IPS-18c (cell line): ENCODE results near the gene IL10.

Source experiments
- H3K4me3 ChIP-seq: 2 replicates; pipeline ENCODE4 v1.7.0; 2013; ENCODE audit warnings: low read depth, mild to moderate bottlenecking, low read length, moderate library complexity; ENCODE audit not compliant: insufficient read depth
- H3K9me3 ChIP-seq: one replicate; pipeline ENCODE4 v1.6.1; 2013; ENCODE audit warnings: mild to moderate bottlenecking, low read length, moderate library complexity; ENCODE audit not compliant: control insufficient read depth, insufficient read depth

Gene IL10

GRCh38 chr1:206751891-206752290, 20.4 kb downstream of the IL10 start:
- Histone ChIP-seq H3K4me3 (no peak overlapping the region), H3K9me3 (no peaks in the 10 kb centered on the region)

GRCh38 chr1:206748348-206749030, 23.8 kb downstream of the IL10 start:
- H3K9me3 ChIP-seq: no peaks in the 10 kb centered on the region
- H3K4me3 ChIP-seq: no peak overlapping the region

DNA sequence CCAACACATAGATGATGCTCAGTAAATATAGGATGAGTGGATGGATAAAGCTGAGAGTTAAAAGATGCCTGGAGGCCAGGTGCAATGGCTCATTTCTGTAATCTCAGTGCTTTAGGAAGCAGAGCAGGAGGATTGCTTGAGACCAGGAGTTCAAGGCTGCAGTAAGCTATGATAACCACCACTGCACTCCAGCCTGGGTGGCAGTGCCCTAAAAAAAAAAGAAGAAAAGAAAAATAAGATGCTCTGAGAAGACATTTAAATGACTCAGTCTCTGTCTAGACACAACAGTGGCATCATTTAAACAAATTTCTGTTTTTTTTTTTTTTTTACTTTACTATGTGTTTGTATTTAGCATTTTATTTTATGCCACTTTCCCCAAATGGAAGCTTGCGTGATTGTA, 27.0 kb downstream of the IL10 start:
- no peaks in the 10 kb centered on the region for H3K9me3 ChIP-seq
- H3K4me3 ChIP-seq: no peak overlapping the region

DNA sequence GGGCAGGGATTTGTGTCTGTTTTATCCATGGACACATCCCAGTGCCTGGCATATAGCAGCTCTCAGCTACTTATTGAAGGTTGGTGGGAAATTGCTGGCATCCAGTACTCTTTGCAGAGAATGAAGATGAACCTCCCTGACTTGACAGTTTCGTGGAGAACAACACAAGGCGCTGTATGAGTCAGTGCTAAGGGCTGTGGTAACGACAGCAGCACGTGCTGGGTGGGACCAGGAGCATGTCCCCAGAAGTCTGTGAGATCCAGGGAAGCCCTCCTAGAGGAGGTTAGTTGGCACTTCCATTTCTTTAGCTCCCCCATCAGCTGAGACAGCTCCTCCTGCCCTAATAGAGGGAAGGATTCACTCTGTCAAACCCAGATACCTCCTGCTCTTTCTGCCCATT, 27.6 kb downstream of the IL10 start:
- no peak overlapping the region for H3K4me3 ChIP-seq
- no peaks in the 10 kb centered on the region for H3K9me3 ChIP-seq

- Histone ChIP-seq H3K4me3 (no peak overlapping the region), H3K9me3 (no peaks in the 10 kb centered on the region)
Measured at GRCh38 chr1:206742719-206743383, 29.4 kb downstream of the IL10 start.

DNA sequence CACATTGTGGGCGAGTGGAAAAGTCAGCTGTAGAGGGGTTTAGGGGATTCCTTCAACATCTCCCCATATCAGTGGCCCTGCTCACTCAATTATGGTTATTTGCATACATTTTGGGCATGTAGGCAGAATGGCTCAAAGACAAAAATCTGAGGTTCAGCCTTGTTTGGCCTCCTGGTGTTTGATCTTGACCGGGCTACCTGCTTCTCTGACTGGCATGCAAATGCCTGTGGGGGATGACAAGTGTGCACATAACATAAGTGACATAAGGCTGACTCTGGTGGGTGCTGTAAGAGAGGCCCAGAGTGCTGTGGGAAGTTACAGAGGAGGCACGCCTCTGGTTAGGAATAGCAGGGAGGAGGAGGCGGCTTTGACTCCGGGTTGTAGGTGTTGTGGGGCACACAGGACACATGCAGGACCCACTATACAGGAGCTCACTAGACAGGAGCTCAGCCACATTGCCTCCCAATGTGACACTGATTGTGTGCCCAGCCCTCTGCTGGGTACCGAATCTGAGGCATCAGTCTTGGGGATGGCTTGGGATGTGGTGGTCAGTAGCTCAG, 31.1 kb downstream of the IL10 start:
- Histone ChIP-seq H3K9me3 (no peaks in the 10 kb centered on the region), H3K4me3 (no peak overlapping the region)

- H3K4me3 ChIP-seq: no peak overlapping the region
Measured at GRCh38 chr1:206739411-206740076, 32.8 kb downstream of the IL10 start.

DNA sequence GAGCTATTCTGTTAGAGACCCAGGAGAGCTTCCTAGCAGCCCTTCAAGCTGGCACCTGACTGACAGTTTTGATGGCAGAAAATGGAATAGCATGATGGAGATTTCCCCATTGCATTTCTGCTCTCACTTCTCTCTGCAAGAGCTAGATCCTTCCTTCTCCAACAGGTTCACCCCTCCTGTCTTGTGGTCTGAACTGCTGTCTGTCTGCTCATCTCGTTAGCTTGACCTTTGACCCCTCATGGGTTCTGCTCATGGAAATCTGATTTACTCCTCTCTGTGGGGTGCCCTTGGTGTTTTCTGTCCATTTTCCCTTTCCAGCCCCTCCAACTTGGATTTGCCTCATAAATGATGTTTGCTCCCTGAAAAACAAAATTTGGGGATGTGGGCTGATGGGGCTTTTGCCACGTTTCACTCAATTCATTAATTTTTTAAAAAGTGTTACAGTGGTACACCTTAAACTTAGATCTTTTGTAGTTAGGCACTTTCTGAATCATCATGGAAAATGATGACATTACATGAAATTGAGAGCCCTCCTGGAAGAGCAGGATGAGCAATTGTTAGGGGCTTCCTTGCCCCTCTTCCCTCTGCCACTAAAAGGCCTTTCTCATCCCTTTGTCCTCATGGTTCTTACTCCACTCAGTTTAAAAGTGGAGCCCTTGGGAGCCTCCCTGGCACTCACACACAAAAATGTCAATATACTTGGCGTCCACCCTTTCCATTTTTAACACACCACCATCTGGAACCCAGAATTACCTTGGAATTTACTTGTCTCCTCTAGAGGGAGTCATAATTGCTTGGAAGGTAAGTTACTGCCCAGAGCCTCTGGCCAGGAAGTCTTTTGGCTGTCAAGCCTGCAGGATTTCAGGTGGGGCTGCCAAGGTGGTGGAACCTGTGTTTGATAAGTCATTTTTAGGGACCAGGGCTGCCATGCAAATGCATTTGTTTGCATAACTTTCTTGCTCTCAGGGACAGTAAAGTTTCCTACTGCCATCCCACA, 33.6 kb downstream of the IL10 start:
- no peaks in the 10 kb centered on the region for H3K9me3 ChIP-seq
- no peak overlapping the region for H3K4me3 ChIP-seq

More at GRCh38 chr1:206739411-206740076, 32.8 kb downstream of the IL10 start:
- H3K9me3 ChIP-seq: no peaks in the 10 kb centered on the region

- H3K4me3 ChIP-seq: no peak overlapping the region
- H3K9me3 ChIP-seq: no peaks in the 10 kb centered on the region
Measured at GRCh38 chr1:206737729-206738201, 34.5 kb downstream of the IL10 start.

DNA sequence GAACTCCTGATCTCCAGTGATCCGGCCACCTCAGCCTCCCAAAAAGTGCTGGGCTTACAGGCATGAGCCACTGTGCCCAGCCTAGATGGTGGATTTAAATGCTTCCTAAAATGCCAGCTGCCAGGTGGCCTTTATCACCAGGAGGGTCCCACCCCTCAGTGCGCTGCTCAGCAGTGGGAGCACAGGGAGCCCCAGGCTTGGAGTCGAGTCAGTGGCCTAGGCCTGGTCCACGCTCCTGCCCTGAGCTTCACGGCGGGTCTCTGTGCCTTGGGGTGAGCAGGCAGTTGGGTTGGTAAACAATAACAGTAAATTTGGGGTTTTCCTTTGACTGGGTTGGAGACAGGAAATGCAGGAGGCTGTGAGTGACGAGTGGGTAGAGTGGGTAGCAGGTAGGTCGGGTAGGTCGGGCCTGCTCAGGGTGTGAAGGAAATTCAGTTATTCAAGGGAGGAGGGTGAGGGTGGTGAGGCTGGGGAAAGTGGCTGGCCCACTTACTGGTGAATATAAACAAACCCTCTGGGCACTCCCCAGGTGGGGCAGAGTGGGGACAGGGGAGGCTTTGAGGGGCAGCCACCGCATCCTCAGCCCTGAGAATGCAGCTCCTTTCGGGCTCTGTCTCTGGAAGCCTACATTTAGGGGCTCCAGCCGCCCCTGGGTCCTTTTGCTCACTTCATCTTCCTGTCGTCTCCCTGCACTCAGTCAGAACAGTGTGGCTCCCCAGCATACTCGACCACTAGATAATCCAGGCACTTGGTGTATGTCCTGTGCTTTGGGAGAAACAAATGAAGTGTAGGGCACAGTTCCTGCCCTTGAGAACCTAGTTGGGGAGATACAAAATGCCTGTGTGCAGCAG, 35.2 kb downstream of the IL10 start:
- no peak overlapping the region for H3K4me3 ChIP-seq
- no peaks in the 10 kb centered on the region for H3K9me3 ChIP-seq

DNA sequence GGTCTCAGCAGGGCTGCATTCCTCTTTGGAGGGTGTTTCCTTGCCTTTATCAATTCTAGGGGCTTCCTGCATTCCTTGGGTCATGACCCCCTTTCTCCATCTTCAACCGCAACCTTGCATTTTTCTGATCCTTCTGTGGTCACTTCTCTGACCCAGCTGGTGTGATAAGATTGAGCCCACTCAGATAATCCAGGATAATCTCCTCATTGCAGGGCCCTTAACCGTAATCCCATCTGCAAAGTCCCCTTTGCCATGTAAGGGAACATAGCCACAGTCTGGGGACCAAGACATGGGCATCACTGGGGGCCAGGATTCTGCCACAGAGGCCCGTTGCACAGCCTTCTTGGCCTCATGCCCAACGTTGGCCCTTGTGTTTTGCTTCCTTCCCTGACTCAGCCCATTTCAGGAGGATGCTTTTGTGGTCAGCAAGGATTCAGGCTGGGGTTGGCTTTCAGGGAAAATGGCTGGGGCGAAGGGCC, 36.7 kb downstream of the IL10 start:
- Histone ChIP-seq H3K9me3 (no peaks in the 10 kb centered on the region), H3K4me3 (no peak overlapping the region)

DNA sequence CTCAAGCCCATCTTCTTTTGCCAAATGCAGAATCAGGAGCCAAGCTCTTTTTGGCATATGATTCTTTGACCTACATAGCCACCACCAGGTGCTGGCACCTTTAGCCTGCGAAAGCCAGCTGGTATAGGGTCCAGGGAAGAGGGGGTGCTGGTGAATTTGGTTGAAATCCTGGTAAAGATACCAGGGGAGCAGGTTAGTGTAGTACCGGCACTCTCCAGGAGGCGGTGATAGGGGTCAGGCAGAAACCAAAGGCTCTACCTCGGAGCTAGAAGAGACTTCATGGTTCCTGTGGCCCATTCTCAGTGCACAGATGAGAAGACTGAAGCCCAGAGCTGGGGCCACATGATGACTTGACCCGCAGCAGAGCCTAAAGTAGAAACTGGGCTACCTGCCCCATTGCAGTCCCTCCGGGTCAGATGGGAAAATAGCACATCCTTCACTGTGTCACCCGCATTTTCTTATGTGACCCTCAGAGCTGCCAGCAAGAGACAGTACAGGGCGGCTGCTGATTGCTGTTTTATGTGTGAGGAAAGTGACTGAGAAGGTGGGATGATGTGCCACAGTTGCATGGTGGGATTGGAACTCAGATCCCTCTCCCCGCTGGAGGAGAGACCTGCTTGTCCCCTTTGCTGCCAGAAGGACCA, 37.7 kb downstream of the IL10 start:
- H3K4me3 ChIP-seq: no peak overlapping the region
- H3K9me3 ChIP-seq: no peaks in the 10 kb centered on the region

GRCh38 chr1:206732992-206733391, 39.3 kb downstream of the IL10 start:
- Histone ChIP-seq H3K9me3 (no peaks in the 10 kb centered on the region), H3K4me3 (no peak overlapping the region)

DNA sequence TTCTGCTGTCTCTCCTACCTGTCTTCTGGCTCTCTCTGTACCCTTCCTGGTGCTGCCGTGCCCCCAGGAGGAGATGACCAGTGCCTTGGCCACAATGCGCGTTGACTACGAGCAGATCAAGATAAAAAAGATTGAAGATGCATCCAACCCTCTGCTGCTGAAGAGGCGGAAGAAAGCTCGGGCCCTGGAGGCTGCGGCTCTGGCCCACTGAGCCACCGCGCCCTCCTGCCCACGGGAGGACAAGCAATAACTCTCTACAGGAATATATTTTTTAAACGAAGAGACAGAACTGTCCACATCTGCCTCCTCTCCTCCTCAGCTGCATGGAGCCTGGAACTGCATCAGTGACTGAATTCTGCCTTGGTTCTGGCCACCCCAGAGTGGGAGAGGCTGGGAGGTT, 39.8 kb downstream of the IL10 start:
- H3K9me3 ChIP-seq: no peaks in the 10 kb centered on the region

GRCh38 chr1:206729507-206729906, 42.8 kb downstream of the IL10 start:
- Histone ChIP-seq H3K4me3 (no peak overlapping the region), H3K9me3 (no peaks in the 10 kb centered on the region)

More for the DNA sequence above, 39.8 kb downstream of the IL10 start:
- H3K4me3 ChIP-seq: no peak overlapping the region
